HepG2 (cell line): ENCODE measurements around the gene CASKIN2. TPM values are rescaled to one million over a fixed set of nuclear protein-coding genes. Genes with fewer than 3 reads are reported as not detected.

Experiments used
- DNMT3B ChIP-seq: conservative IDR thresholded peaks from 2 replicates; pipeline ENCODE4 v1.6.1; 2016; ENCODE audit warnings: missing biosample characterization, control low read depth
- HOXA7 ChIP-seq: sonication (generic); formaldehyde crosslinking; IDR thresholded peaks from 2 replicates; pipeline ENCODE4 v1.8.1; 2022; ENCODE audit warnings: mild to moderate bottlenecking, missing genetic modification reagents, moderate library complexity
- IKZF1 ChIP-seq: fragments of 450-650 bp; IDR thresholded peaks from 2 replicates; pipeline ENCODE4 v1.7.1; 2016
- KLF9 ChIP-seq: IDR thresholded peaks from 2 replicates; pipeline ENCODE4 v1.6.1; 2016; ENCODE audit warnings: low read depth
- NCOR1 ChIP-seq: fragments of 200-600 bp; sonication (generic); IDR thresholded peaks from 2 replicates; pipeline ENCODE4 v1.7.0; 2017; ENCODE audit warnings: antibody characterized with exemption, low read length, borderline replicate concordance
- PATZ1 ChIP-seq: sonication (generic); formaldehyde crosslinking; IDR thresholded peaks from 2 replicates; pipeline ENCODE4 v1.4.0; 2020; ENCODE audit warnings: missing genetic modification reagents
- PHF21A ChIP-seq: sonication (generic); formaldehyde crosslinking; IDR thresholded peaks from 2 replicates; pipeline ENCODE4 v1.5.0; 2020; ENCODE audit warnings: mild to moderate bottlenecking, missing genetic modification reagents
- POLR2G ChIP-seq: fragments of 200-400 bp; formaldehyde crosslinking; IDR thresholded peaks from 2 replicates; pipeline ENCODE4 v1.6.1; 2018; ENCODE audit warnings: mild to moderate bottlenecking, low read depth, low read length, moderate library complexity
- RNF2 ChIP-seq: fragments of 450-650 bp; conservative IDR thresholded peaks from 2 replicates; pipeline ENCODE4 v1.6.1; 2016; ENCODE audit warnings: low read depth
- SIN3A ChIP-seq: IDR thresholded peaks from 2 replicates; pipeline ENCODE4 v1.6.1; 2011; ENCODE audit warnings: low read depth, mild to moderate bottlenecking, control low read depth, low read length, borderline replicate concordance
- TOPORS ChIP-seq: sonication (generic); formaldehyde crosslinking; IDR thresholded peaks from 2 replicates; pipeline ENCODE4 v1.8.0; 2023; ENCODE audit warnings: mild to moderate bottlenecking, missing genetic modification reagents
- ZNF503 ChIP-seq: sonication (generic); formaldehyde crosslinking; IDR thresholded peaks from 2 replicates; pipeline ENCODE4 v1.4.0; 2020; ENCODE audit warnings: missing genetic modification reagents
- ZNF569 ChIP-seq: sonication (generic); formaldehyde crosslinking; IDR thresholded peaks from 2 replicates; pipeline ENCODE4 v1.5.0; 2020; ENCODE audit warnings: mild to moderate bottlenecking, missing genetic modification reagents, moderate library complexity, borderline replicate concordance
- ZNF598 ChIP-seq: sonication (generic); formaldehyde crosslinking; IDR thresholded peaks from 2 replicates; pipeline ENCODE4 v1.5.1; 2020; ENCODE audit warnings: mild to moderate bottlenecking, missing genetic modification reagents, borderline replicate concordance
- ZNF615 ChIP-seq: sonication (generic); formaldehyde crosslinking; IDR thresholded peaks from 2 replicates; pipeline ENCODE4 v1.5.0; 2020; ENCODE audit warnings: mild to moderate bottlenecking, missing genetic modification reagents, borderline replicate concordance
- ZNF678 ChIP-seq: sonication (generic); formaldehyde crosslinking; IDR thresholded peaks from 2 replicates; pipeline ENCODE4 v1.4.0; 2020; ENCODE audit warnings: mild to moderate bottlenecking, missing genetic modification reagents
- polyA plus RNA-seq, 8 experiments: library from polyadenylated mRNA; depleted of rRNA in 3 of 8; stranded (reverse) in 7 of 8; unstranded in 1 of 8; fragments of >200 nt; fragmentation: Illumina TruSeq in 4 of 8; extraction: Trizol in 4 of 8; gene quantifications; 2 replicates each; pipeline versions ENCODE4 v1.2.1 to v1.2.3, GENCODE V29; 2011 to 2016; ENCODE audit warnings: low read depth in 4 of 8, missing spikeins in 1 of 8, mixed read lengths in 1 of 8; ENCODE audit not compliant: insufficient read depth in 1 of 8
- total RNA-seq, 5 experiments: library from RNA; depleted of rRNA; stranded (reverse); fragments of >200 nt; fragmentation: Illumina TruSeq; extraction: Trizol; gene quantifications; 2 replicates each; pipeline ENCODE4 v1.2.3, GENCODE V29; 2016; ENCODE audit warnings: low read depth in 1 of 5
- TF ChIP-seq, protein P1 (sequence below): sonication (generic); formaldehyde crosslinking; IDR thresholded peaks from 2 replicates; pipeline ENCODE4 v1.4.0; 2020; ENCODE audit warnings: missing genetic modification reagents, borderline replicate concordance
- TF ChIP-seq, protein P2 (sequence below): sonication (generic); formaldehyde crosslinking; IDR thresholded peaks from 2 replicates; pipeline ENCODE4 v1.8.1; 2023; ENCODE audit warnings: mild to moderate bottlenecking, moderate library complexity, missing genetic modification reagents
- TF ChIP-seq, protein P3 (sequence below): sonication (generic); formaldehyde crosslinking; IDR thresholded peaks from 2 replicates; pipeline ENCODE4 v1.8.0; 2022; ENCODE audit warnings: low read depth, missing genetic modification reagents

The CASKIN2 gene
- total and polyA plus RNA-seq, 2 of the 13 experiments (the other 11 are each of a cell fraction or from before 2014, with no cell fraction given), result 5.2 to 7.8 TPM

- TF ChIP-seq, protein P1, sequence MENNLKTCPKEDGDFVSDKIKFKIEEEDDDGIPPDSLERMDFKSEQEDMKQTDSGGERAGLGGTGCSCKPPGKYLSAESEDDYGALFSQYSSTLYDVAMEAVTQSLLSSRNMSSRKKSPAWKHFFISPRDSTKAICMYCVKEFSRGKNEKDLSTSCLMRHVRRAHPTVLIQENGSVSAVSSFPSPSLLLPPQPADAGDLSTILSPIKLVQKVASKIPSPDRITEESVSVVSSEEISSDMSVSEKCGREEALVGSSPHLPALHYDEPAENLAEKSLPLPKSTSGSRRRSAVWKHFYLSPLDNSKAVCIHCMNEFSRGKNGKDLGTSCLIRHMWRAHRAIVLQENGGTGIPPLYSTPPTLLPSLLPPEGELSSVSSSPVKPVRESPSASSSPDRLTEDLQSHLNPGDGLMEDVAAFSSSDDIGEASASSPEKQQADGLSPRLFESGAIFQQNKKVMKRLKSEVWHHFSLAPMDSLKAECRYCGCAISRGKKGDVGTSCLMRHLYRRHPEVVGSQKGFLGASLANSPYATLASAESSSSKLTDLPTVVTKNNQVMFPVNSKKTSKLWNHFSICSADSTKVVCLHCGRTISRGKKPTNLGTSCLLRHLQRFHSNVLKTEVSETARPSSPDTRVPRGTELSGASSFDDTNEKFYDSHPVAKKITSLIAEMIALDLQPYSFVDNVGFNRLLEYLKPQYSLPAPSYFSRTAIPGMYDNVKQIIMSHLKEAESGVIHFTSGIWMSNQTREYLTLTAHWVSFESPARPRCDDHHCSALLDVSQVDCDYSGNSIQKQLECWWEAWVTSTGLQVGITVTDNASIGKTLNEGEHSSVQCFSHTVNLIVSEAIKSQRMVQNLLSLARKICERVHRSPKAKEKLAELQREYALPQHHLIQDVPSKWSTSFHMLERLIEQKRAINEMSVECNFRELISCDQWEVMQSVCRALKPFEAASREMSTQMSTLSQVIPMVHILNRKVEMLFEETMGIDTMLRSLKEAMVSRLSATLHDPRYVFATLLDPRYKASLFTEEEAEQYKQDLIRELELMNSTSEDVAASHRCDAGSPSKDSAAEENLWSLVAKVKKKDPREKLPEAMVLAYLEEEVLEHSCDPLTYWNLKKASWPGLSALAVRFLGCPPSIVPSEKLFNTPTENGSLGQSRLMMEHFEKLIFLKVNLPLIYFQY, result peak; percentile 93
- peak; percentile 90; the same call in 1 of the 2 replicates for TF ChIP-seq ZNF598 (CRISPR knock-in tag)
- peak; percentile 94 for TF ChIP-seq PATZ1
- no peak for TF ChIP-seq KLF9 (CRISPR knock-in tag)
- TF ChIP-seq NCOR1, result peak; percentile 78; the same call in 1 of the 2 replicates
- TF ChIP-seq, protein P2, sequence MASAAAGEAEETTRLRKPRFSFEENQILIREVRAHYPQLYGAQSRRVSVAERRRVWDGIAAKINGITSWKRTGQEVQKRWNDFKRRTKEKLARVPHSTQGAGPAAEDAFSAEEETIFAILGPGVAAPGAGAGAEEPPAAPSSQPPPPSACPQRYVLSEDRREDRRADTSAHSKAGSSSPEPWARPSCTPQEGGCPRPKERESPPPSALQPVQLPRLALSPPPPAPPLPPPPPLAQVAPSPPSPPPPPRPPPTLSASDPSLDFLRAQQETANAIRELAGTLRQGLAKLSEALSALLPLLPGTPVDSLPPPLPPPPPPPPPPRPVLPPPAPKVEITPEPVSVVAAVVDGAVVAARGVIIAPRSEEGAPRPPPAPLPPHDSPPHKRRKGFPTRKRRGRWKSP (CRISPR knock-in tag), result no peak
- TF ChIP-seq, protein P3, sequence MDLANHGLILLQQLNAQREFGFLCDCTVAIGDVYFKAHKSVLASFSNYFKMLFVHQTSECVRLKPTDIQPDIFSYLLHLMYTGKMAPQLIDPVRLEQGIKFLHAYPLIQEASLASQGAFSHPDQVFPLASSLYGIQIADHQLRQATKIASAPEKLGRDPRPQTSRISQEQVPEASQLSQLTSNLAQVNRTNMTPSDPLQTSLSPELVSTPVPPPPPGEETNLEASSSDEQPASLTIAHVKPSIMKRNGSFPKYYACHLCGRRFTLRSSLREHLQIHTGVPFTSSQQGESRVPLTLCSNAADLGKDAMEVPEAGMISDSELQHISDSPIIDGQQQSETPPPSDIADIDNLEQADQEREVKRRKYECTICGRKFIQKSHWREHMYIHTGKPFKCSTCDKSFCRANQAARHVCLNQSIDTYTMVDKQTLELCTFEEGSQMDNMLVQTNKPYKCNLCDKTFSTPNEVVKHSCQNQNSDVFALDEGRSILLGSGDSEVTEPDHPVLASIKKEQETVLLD (CRISPR knock-in tag), result no peak
- no peak for TF ChIP-seq DNMT3B (CRISPR knock-in tag)
- no peak for TF ChIP-seq HOXA7 (CRISPR knock-in tag)
- no peak; the same call in 1 of the 2 replicates for TF ChIP-seq SIN3A
- no peak for TF ChIP-seq IKZF1
- TF ChIP-seq ZNF503, result peak; percentile 62; the same call in 1 of the 2 replicates
- TF ChIP-seq TOPORS (CRISPR knock-in tag), result peak; percentile 91
- TF ChIP-seq ZNF569, result no peak; the same call in 1 of the 2 replicates
- peak; percentile 86; the same call in 1 of the 2 replicates for TF ChIP-seq ZNF615 (CRISPR knock-in tag)
- TF ChIP-seq PHF21A, result peak; percentile 99
- TF ChIP-seq ZNF678 (CRISPR knock-in tag), result no peak
- peak; percentile 66; the same call in 1 of the 2 replicates for TF ChIP-seq RNF2
- TF ChIP-seq POLR2G, result peak; percentile 89
Measured at GRCh38 chr17:75557075-75557851, 41.9 kb upstream of the CASKIN2 start (continued).
